IMR-90 (cell line): ENCODE data around the gene TMEM95. TPM values are rescaled to one million over a fixed set of nuclear protein-coding genes. Genes with fewer than 3 reads are reported as not detected.

Experiments
- ATAC-seq: fragments of 200-7000 bp; cut with Tn5 transposase; 2 replicates; pipeline ENCODE4 v1.9.1; 2020; ENCODE audit warnings: low read depth, mild to moderate bottlenecking, moderate library complexity
- BruUV-seq: library from RNA; stranded (reverse); fragments of 400-500 nt; replicated peaks from 2 replicates; lab custom pipeline; 2021; lab: Mats Ljungman, UMichigan
- CTCF ChIA-PET: fragments of 300-600 bp; formaldehyde crosslinking; extraction: SDS; loops from one replicate; lab custom pipeline; 2021; ENCODE audit warnings: antibody characterized with exemption; lab: Yijun Ruan, JAX
- POLR2A ChIA-PET: fragments of 300-600 bp; sonication (Branson Sonifier 250); formaldehyde crosslinking; loops from one replicate; lab custom pipeline; 2022; ENCODE audit warnings: antibody characterized with exemption; ENCODE audit not compliant: unreplicated experiment; lab: Charles Lee
- DNase-seq: peaks from one replicate; pipeline ENCODE4 v3.0.0; 2013
- H2AFZ ChIP-seq: replicated peaks from 2 replicates; pipeline ENCODE3; 2013; ENCODE audit warnings: low read length, mild to moderate bottlenecking; ENCODE audit not compliant: poor library complexity
- H2AK5ac ChIP-seq: 2 replicates; pipeline ENCODE4 v1.6.1; 2013; ENCODE audit warnings: low read depth, low read length, inconsistent platforms
- H2AK9ac ChIP-seq: replicated peaks from 2 replicates; pipeline ENCODE3; 2013; ENCODE audit warnings: mild to moderate bottlenecking, low read depth, low read length, moderate library complexity; ENCODE audit not compliant: poor library complexity
- H2BK120ac ChIP-seq: 2 replicates; pipeline ENCODE4 v1.6.1; 2013; ENCODE audit warnings: low read depth, low read length, inconsistent platforms
- H2BK15ac ChIP-seq: 3 replicates; pipeline ENCODE4 v1.6.1; 2013; ENCODE audit warnings: low read depth, low read length, inconsistent platforms
- H2BK20ac ChIP-seq: 2 replicates; pipeline ENCODE4 v1.6.1; 2013; ENCODE audit warnings: low read depth, mild to moderate bottlenecking, inconsistent platforms, low read length, moderate library complexity
- H2BK5ac ChIP-seq: 2 replicates; pipeline ENCODE4 v1.6.1; 2013; ENCODE audit warnings: mild to moderate bottlenecking, low read depth, low read length, inconsistent platforms; ENCODE audit not compliant: poor library complexity, severe bottlenecking
- H3K14ac ChIP-seq: replicated peaks from 2 replicates; pipeline ENCODE4 v1.6.1; 2013; ENCODE audit warnings: low read depth, low read length, inconsistent platforms
- H3K18ac ChIP-seq: 2 replicates; pipeline ENCODE4 v1.6.1; 2013; ENCODE audit warnings: low read depth, low read length, control low read depth
- H3K23ac ChIP-seq: 2 replicates; pipeline ENCODE4 v1.6.1; 2013; ENCODE audit warnings: low read depth, low read length, inconsistent platforms
- H3K27ac ChIP-seq: 2 replicates; pipeline ENCODE4 v1.5.1; 2013; ENCODE audit warnings: mild to moderate bottlenecking, control low read depth, low read length; ENCODE audit not compliant: insufficient read depth
- H3K27me3 ChIP-seq: 2 replicates; pipeline ENCODE4 v1.6.1; 2013; ENCODE audit warnings: low read length; ENCODE audit not compliant: control insufficient read depth, insufficient read depth
- H3K36me3 ChIP-seq: 2 replicates; pipeline ENCODE4 v1.6.1; 2013; ENCODE audit warnings: low read length, mixed read lengths; ENCODE audit not compliant: control insufficient read depth, insufficient read depth
- H3K4ac ChIP-seq: 2 replicates; pipeline ENCODE4 v1.6.1; 2013; ENCODE audit warnings: low read depth, low read length, inconsistent platforms
- H3K4me1 ChIP-seq: 2 replicates; pipeline ENCODE4 v1.6.1; 2013; ENCODE audit warnings: low read length, mixed read lengths; ENCODE audit not compliant: control insufficient read depth, insufficient read depth
- H3K4me2 ChIP-seq: 2 replicates; pipeline ENCODE4 v1.6.1; 2013; ENCODE audit warnings: low read depth, mild to moderate bottlenecking, control low read depth, low read length, moderate library complexity
- H3K4me3 ChIP-seq: 2 replicates; pipeline ENCODE4 v1.5.1; 2013; ENCODE audit warnings: low read depth, mild to moderate bottlenecking, control low read depth, low read length, moderate library complexity; ENCODE audit not compliant: insufficient read depth
- H3K56ac ChIP-seq: 2 replicates; pipeline ENCODE4 v1.6.1; 2013; ENCODE audit warnings: low read length, inconsistent platforms; ENCODE audit not compliant: insufficient read depth; ENCODE audit errors: extremely low read depth
- H3K79me1 ChIP-seq, 2 experiments: 2 replicates each; pipeline ENCODE4 v1.6.1; 2013; ENCODE audit warnings: low read length in 2 of 2, inconsistent platforms in 1 of 2, low read depth in 1 of 2
- H3K9ac ChIP-seq: 2 replicates; pipeline ENCODE4 v1.6.1; 2013; ENCODE audit warnings: low read depth, low read length, control low read depth
- H3K9me1 ChIP-seq: 2 replicates; pipeline ENCODE4 v1.6.1; 2013; ENCODE audit warnings: low read length, inconsistent platforms; ENCODE audit not compliant: insufficient read depth
- H3K9me3 ChIP-seq: 2 replicates; pipeline ENCODE4 v1.6.1; 2013; ENCODE audit warnings: low read length; ENCODE audit not compliant: control insufficient read depth, insufficient read depth
- H4K20me1 ChIP-seq: 2 replicates; pipeline ENCODE4 v1.6.1; 2013; ENCODE audit warnings: low read length, inconsistent platforms; ENCODE audit not compliant: insufficient read depth
- H4K5ac ChIP-seq: 2 replicates; pipeline ENCODE4 v1.6.1; 2013; ENCODE audit warnings: mild to moderate bottlenecking, low read depth, low read length, control low read depth
- H4K8ac ChIP-seq, 2 experiments: 2 replicates each; pipeline ENCODE4 v1.6.1; 2013; ENCODE audit warnings: low read depth in 2 of 2, low read length in 2 of 2, control low read depth in 1 of 2, inconsistent platforms in 1 of 2
- H4K91ac ChIP-seq: 2 replicates; pipeline ENCODE4 v1.6.1; 2013; ENCODE audit warnings: low read depth, low read length, inconsistent platforms; ENCODE audit not compliant: insufficient read depth
- BHLHE40 ChIP-seq: fragments of 150-350 bp; IDR thresholded peaks from 2 replicates; pipeline ENCODE4 v1.6.1; 2016; ENCODE audit warnings: mild to moderate bottlenecking, low read depth, low read length
- CEBPB ChIP-seq: IDR thresholded peaks from 2 replicates; pipeline ENCODE4 v1.6.1; 2012; ENCODE audit warnings: low read depth, low read length, improper control_type of control experiment
- CTCF ChIP-seq: conservative IDR thresholded peaks from 2 replicates; pipeline ENCODE4 v1.5.1; 2012; ENCODE audit warnings: mild to moderate bottlenecking, low read depth, low read length, improper control_type of control experiment
- FOS ChIP-seq: fragments of 150-350 bp; IDR thresholded peaks from 2 replicates; pipeline ENCODE4 v1.6.1; 2016; ENCODE audit warnings: low read depth, low read length
- MAFK ChIP-seq: IDR thresholded peaks from 2 replicates; pipeline ENCODE4 v1.6.1; 2012; ENCODE audit warnings: low read depth, low read length, improper control_type of control experiment
- MAZ ChIP-seq: IDR thresholded peaks from 2 replicates; pipeline ENCODE4 v1.6.1; 2012; ENCODE audit warnings: low read depth, mild to moderate bottlenecking, low read length, improper control_type of control experiment, moderate library complexity, borderline replicate concordance
- MXI1 ChIP-seq: IDR thresholded peaks from 2 replicates; pipeline ENCODE4 v1.6.1; 2012; ENCODE audit warnings: low read depth, mild to moderate bottlenecking, low read length, moderate library complexity, borderline replicate concordance
- NFE2L2 ChIP-seq: fragments of 150-350 bp; IDR thresholded peaks from 2 replicates; pipeline ENCODE4 v1.6.1; 2016; ENCODE audit warnings: low read depth, mild to moderate bottlenecking, low read length
- POLR2A ChIP-seq: IDR thresholded peaks from 2 replicates; pipeline ENCODE4 v1.6.1; 2012; ENCODE audit warnings: mild to moderate bottlenecking, low read depth, low read length
- RAD21 ChIP-seq: IDR thresholded peaks from 2 replicates; pipeline ENCODE4 v1.6.1; 2012; ENCODE audit warnings: low read length, improper control_type of control experiment
- RCOR1 ChIP-seq: IDR thresholded peaks from 2 replicates; pipeline ENCODE4 v1.6.1; 2012; ENCODE audit warnings: mild to moderate bottlenecking, low read length, improper control_type of control experiment; ENCODE audit not compliant: insufficient replicate concordance
- RFX5 ChIP-seq: IDR thresholded peaks from 2 replicates; pipeline ENCODE4 v1.8.0; 2012; ENCODE audit warnings: low read depth, mild to moderate bottlenecking, low read length, moderate library complexity
- WGBS, 2 experiments: methylation state at CpG; one replicate each; pipeline versions ENCODE4 v1.1.5 to v1.1.7; 2013; ENCODE audit warnings: missing lambda C conversion rate in 2 of 2; ENCODE audit not compliant: insufficient read length in 1 of 2; ENCODE audit errors: extremely low coverage in 2 of 2; 5-methylcytosine and 5-hydroxymethylcytosine counted together
- dilution Hi-C: fragments of 300-500 bp; cut with HindIII; formaldehyde crosslinking; loops from one replicate; pipeline ENCODE4 v1.14.3; 2018; ENCODE audit warnings: low sequenced_read_pairs; ENCODE audit not compliant: unreplicated experiment
- in situ Hi-C: fragments of 300-500 bp; cut with MboI; formaldehyde crosslinking; loops from 3 replicates; pipeline ENCODE4 v1.14.3; 2019; ENCODE audit warnings: low sequenced_read_pairs, inconsistent platforms, mixed read lengths
- intact Hi-C: fragments of 100-400 bp; cut with micrococcal nuclease; formaldehyde crosslinking; loops from 2 replicates; pipeline ENCODE4 v1.10.0; 2022
- polyA plus RNA-seq, 3 experiments: library from polyadenylated mRNA; depleted of rRNA; stranded (reverse); fragments of >200 nt; gene quantifications; 2 replicates each; pipeline ENCODE4 v1.2.3, GENCODE V29; 2012; ENCODE audit warnings: low replicate concordance in 1 of 3
- total RNA-seq: library from RNA; depleted of rRNA; stranded (reverse); fragments of >200 nt; gene quantifications from 2 replicates; pipeline ENCODE4 v1.2.3, GENCODE V29; 2012
- TF ChIP-seq, protein P1 (sequence below): fragments of 150-350 bp; IDR thresholded peaks from 2 replicates; pipeline ENCODE4 v1.6.1; 2016; ENCODE audit warnings: low read depth, mild to moderate bottlenecking, low read length, moderate library complexity, borderline replicate concordance

Gene TMEM95
- total and polyA plus RNA-seq, 2 of the 4 experiments (the other 2 are of a cell fraction) = not detected

DNA sequence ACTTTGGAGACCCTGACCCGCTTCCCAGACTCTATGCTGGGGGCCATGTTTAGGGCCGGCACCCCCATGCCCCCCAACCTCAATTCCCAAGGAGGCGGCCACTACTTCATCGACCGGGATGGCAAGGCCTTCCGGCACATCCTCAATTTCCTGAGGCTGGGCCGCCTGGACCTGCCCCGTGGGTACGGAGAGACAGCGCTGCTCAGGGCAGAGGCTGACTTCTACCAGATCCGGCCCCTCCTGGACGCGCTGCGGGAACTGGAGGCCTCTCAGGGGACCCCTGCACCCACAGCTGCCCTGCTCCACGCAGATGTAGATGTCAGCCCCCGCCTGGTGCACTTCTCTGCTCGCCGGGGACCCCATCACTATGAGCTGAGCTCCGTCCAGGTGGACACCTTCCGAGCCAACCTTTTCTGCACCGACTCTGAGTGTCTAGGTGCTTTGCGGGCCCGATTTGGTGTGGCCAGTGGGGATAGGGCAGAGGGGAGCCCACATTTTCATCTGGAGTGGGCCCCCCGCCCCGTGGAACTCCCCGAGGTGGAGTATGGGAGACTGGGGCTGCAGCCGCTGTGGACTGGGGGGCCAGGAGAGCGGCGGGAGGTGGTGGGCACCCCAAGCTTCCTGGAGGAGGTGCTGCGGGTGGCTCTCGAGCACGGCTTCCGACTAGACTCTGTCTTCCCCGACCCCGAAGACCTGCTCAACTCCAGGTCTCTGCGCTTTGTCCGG lies 1.9 kb upstream of the TMEM95 start:
- peaks cover 24 to 63% of the 10 kb centered on the region in 2 experiments; a peak in 3 of 4 replicates for H3K79me1 ChIP-seq
- H4K5ac ChIP-seq = no peak overlapping the region
- H2AFZ ChIP-seq = no peak overlapping the region
- H2BK5ac ChIP-seq = peak overlapping the region; percentile 94
- H2AK5ac ChIP-seq = peak overlapping the region; percentile 99; the same call in 1 of the 2 replicates
- no peak overlapping the region for H2BK20ac ChIP-seq
- TF ChIP-seq BHLHE40 (no peak), MXI1 (no peak), MAZ (no peak), CTCF (no peak), CEBPB (no peak), RFX5 (no peak), NFE2L2 (no peak), FOS (no peak), RCOR1 (no peak), RAD21 (no peak), MAFK (no peak), POLR2A (no peak)
- TF ChIP-seq, protein P1, sequence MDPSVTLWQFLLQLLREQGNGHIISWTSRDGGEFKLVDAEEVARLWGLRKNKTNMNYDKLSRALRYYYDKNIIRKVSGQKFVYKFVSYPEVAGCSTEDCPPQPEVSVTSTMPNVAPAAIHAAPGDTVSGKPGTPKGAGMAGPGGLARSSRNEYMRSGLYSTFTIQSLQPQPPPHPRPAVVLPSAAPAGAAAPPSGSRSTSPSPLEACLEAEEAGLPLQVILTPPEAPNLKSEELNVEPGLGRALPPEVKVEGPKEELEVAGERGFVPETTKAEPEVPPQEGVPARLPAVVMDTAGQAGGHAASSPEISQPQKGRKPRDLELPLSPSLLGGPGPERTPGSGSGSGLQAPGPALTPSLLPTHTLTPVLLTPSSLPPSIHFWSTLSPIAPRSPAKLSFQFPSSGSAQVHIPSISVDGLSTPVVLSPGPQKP = no peak
- H3K9me1 ChIP-seq = peaks cover 27% of the 10 kb centered on the region
- ATAC-seq = no peak
- 95% methylated on average over 19 of the region's 37 CpGs; no CpG with 5 or more reads in 1 of the 2 experiments for WGBS, 2 experiments
- peak overlapping the region; percentile 95 for H3K27ac ChIP-seq
- 0 out of 3 replicates have a peak overlapping the region, but pooled peaks have one; percentile 96 for H2BK15ac ChIP-seq
- H2BK120ac ChIP-seq = no peak overlapping the region
- peak overlapping the region; percentile 93 for H3K4ac ChIP-seq
- no peaks in the 10 kb centered on the region for H3K27me3 ChIP-seq
- peaks cover 39% of the 10 kb centered on the region for H3K4me1 ChIP-seq
- intact Hi-C loops (loop anchor here (5.0 kb wide), 3 partner anchors 84 to 484 kb away; partner anchors contain the start of genes FGF11, SENP3 and TMEM102), dilution Hi-C loops (no loop called here), in situ Hi-C loops (loop anchor here (10.0 kb wide), 1 partner anchor 202 kb away; the partner anchor contains the start of gene TNFSF13)
- no peaks in the 10 kb centered on the region for H3K9me3 ChIP-seq
- DNase-seq = no peak
- peak overlapping the region; percentile 95 for H3K9ac ChIP-seq
- H3K23ac ChIP-seq = peak overlapping the region; percentile 93; the same call in 1 of the 2 replicates
- H3K18ac ChIP-seq = no peak overlapping the region
- no peak overlapping the region for H3K14ac ChIP-seq
- H3K56ac ChIP-seq = no peak overlapping the region
- H3K4me2 ChIP-seq = peak overlapping the region; percentile 89
- H4K8ac ChIP-seq = peak overlapping the region in 1 of 2 experiments; percentile 93; a peak in 1 of 4 replicates
- peaks cover 32% of the 10 kb centered on the region for H4K20me1 ChIP-seq
- peak overlapping the region; percentile 99 for H2AK9ac ChIP-seq
- ChIA-PET POLR2A (no interaction called here), CTCF (interaction anchor here (4.1 kb wide), 1 partner anchor 208 kb away, joined by 19 read pairs; the partner anchor contains the start of gene SENP3)
- H4K91ac ChIP-seq = peak overlapping the region; percentile 12; the same call in 1 of the 2 replicates
- BruUV-seq = no TSS peak
- no peaks in the 10 kb centered on the region for H3K36me3 ChIP-seq
- peak overlapping the region; percentile 93 for H3K4me3 ChIP-seq
